H1 (cell line): Measurements from ENCODE around the gene CLDN4.

ENCODE experiments used
- CTBP2 ChIP-seq: IDR thresholded peaks from 2 replicates; pipeline ENCODE4 v1.7.0; 2011; ENCODE audit warnings: borderline replicate concordance, mild to moderate bottlenecking, moderate library complexity, mixed read lengths, low read length; ENCODE audit not compliant: insufficient read depth, insufficient read length
- EZH2 ChIP-seq: fragments of 200-600 bp; sonication (generic); IDR thresholded peaks from 2 replicates; pipeline ENCODE4 v1.7.1; 2012; ENCODE audit warnings: low read depth, mild to moderate bottlenecking, moderate library complexity, low read length, inconsistent platforms; ENCODE audit not compliant: severe bottlenecking
- GABPA ChIP-seq: IDR thresholded peaks from 2 replicates; pipeline ENCODE4 v1.6.1; 2011; ENCODE audit warnings: mild to moderate bottlenecking, low read length, moderate library complexity, borderline replicate concordance; ENCODE audit not compliant: insufficient read depth
- HDAC2 ChIP-seq, 2 experiments: fragments of 300-600 bp in 1 of 2; sonication (generic) in 1 of 2; IDR thresholded peaks; 2 replicates each; pipeline ENCODE4 v1.6.1; 2011 to 2012; ENCODE audit warnings: low read depth in 2 of 2, low read length in 2 of 2, mild to moderate bottlenecking in 2 of 2, moderate library complexity in 2 of 2, borderline replicate concordance in 1 of 2, inconsistent platforms in 1 of 2
- POLR2A ChIP-seq, 2 experiments: IDR thresholded peaks; 1 replicate in 1 of 2; 2 replicates in 1 of 2; pipeline ENCODE4 v1.6.1; 2011; ENCODE audit warnings: low read depth in 2 of 2, low read length in 2 of 2, mild to moderate bottlenecking in 2 of 2; ENCODE audit errors: control extremely low read depth in 1 of 2
- POLR2AphosphoS5 ChIP-seq: IDR thresholded peaks from 2 replicates; pipeline ENCODE4 v1.6.1; 2011; ENCODE audit warnings: low read depth, low read length
- RAD21 ChIP-seq, 2 experiments: IDR thresholded peaks in 1 of 2; conservative IDR thresholded peaks in 1 of 2; 2 replicates each; pipeline ENCODE4 v1.6.1; 2011; ENCODE audit warnings: low read depth in 2 of 2, low read length in 2 of 2, improper control_type of control experiment in 1 of 2, inconsistent platforms in 1 of 2, mild to moderate bottlenecking in 1 of 2, moderate library complexity in 1 of 2
- SIN3A ChIP-seq, 2 experiments: IDR thresholded peaks in 1 of 2; conservative IDR thresholded peaks in 1 of 2; 2 replicates each; pipeline ENCODE4 v1.6.1; 2011 to 2012; ENCODE audit warnings: low read length in 2 of 2, improper control_type of control experiment in 1 of 2, low read depth in 1 of 2, mild to moderate bottlenecking in 1 of 2
- SP1 ChIP-seq: IDR thresholded peaks from 2 replicates; pipeline ENCODE4 v1.6.1; 2011; ENCODE audit warnings: low read depth, low read length
- YY1 ChIP-seq: IDR thresholded peaks from 2 replicates; pipeline ENCODE4 v1.6.1; 2011; ENCODE audit warnings: low read depth, mild to moderate bottlenecking, low read length
- ZNF274 ChIP-seq: IDR thresholded peaks from 2 replicates; pipeline ENCODE4 v1.7.0; 2012; ENCODE audit warnings: low read length, borderline replicate concordance; ENCODE audit errors: extremely low read depth
- TF ChIP-seq, protein P1 (sequence below): IDR thresholded peaks from 2 replicates; pipeline ENCODE4 v1.6.1; 2012; ENCODE audit warnings: low read length, inconsistent platforms
- TF ChIP-seq, protein P2 (sequence below), 3 experiments: IDR thresholded peaks; 1 replicate in 2 of 3; 2 replicates in 1 of 3; pipeline versions ENCODE4 v1.5.1 to v1.6.1; 2011; ENCODE audit warnings: low read length in 3 of 3, mild to moderate bottlenecking in 3 of 3, inconsistent platforms in 2 of 3, low read depth in 1 of 3, moderate library complexity in 1 of 3; ENCODE audit not compliant: insufficient read depth in 1 of 3; ENCODE audit errors: control extremely low read depth in 1 of 3

DNA sequence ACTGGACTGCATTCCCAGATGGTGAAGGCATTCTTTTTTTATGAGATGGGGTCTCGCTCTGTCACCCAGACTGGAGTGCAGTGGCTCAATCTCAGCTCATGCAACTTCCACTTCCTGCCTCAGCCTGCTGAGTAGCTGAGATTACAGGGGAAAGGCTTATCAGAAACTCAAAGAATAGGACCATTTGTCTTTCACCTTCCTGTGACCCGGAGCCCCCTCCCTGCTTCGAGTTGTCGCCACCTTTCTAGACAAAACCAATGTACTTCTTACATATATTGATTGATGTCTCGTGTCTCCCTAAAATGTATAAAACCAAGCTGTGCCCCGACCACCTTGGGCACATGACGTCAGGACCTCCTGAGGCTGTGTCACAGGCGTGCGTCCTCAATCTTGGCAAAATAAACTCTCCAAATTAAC lies 13.3 kb downstream of the CLDN4 start:
- no peak for TF ChIP-seq CTBP2
- TF ChIP-seq EZH2, result no peak
- no peak for TF ChIP-seq POLR2A (IDR thresholded peaks at IDR 0.05; ENCODE audit: control extremely low read depth in 1 of 2, low read depth in 2 of 2, low read length in 2 of 2)
- no peak for TF ChIP-seq GABPA
- TF ChIP-seq SP1, result no peak
- no peak for TF ChIP-seq SIN3A (conservative IDR thresholded peaks at IDR 0.05 in 1 of 2, IDR thresholded peaks at IDR 0.05 in 1 of 2; ENCODE audit: low read depth in 1 of 2, low read length in 2 of 2)
- TF ChIP-seq, protein P1, sequence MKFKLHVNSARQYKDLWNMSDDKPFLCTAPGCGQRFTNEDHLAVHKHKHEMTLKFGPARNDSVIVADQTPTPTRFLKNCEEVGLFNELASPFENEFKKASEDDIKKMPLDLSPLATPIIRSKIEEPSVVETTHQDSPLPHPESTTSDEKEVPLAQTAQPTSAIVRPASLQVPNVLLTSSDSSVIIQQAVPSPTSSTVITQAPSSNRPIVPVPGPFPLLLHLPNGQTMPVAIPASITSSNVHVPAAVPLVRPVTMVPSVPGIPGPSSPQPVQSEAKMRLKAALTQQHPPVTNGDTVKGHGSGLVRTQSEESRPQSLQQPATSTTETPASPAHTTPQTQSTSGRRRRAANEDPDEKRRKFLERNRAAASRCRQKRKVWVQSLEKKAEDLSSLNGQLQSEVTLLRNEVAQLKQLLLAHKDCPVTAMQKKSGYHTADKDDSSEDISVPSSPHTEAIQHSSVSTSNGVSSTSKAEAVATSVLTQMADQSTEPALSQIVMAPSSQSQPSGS, result no peak
- TF ChIP-seq RAD21 (IDR thresholded peaks at IDR 0.05 in 1 of 2, conservative IDR thresholded peaks at IDR 0.05 in 1 of 2; ENCODE audit: low read depth in 2 of 2, low read length in 2 of 2), result no peak
- TF ChIP-seq, protein P2, sequence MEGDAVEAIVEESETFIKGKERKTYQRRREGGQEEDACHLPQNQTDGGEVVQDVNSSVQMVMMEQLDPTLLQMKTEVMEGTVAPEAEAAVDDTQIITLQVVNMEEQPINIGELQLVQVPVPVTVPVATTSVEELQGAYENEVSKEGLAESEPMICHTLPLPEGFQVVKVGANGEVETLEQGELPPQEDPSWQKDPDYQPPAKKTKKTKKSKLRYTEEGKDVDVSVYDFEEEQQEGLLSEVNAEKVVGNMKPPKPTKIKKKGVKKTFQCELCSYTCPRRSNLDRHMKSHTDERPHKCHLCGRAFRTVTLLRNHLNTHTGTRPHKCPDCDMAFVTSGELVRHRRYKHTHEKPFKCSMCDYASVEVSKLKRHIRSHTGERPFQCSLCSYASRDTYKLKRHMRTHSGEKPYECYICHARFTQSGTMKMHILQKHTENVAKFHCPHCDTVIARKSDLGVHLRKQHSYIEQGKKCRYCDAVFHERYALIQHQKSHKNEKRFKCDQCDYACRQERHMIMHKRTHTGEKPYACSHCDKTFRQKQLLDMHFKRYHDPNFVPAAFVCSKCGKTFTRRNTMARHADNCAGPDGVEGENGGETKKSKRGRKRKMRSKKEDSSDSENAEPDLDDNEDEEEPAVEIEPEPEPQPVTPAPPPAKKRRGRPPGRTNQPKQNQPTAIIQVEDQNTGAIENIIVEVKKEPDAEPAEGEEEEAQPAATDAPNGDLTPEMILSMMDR (IDR thresholded peaks at IDR 0.05; ENCODE audit: control extremely low read depth in 1 of 3, insufficient read depth in 1 of 3, low read depth in 1 of 3, low read length in 3 of 3), result no peak
- TF ChIP-seq HDAC2 (IDR thresholded peaks at IDR 0.05; ENCODE audit: borderline replicate concordance in 1 of 2, low read depth in 2 of 2, low read length in 2 of 2), result no peak
- TF ChIP-seq ZNF274, result no peak
- TF ChIP-seq YY1, result no peak
- TF ChIP-seq POLR2AphosphoS5, result no peak
